ENCODE data around the gene TMEM87A.

DNA sequence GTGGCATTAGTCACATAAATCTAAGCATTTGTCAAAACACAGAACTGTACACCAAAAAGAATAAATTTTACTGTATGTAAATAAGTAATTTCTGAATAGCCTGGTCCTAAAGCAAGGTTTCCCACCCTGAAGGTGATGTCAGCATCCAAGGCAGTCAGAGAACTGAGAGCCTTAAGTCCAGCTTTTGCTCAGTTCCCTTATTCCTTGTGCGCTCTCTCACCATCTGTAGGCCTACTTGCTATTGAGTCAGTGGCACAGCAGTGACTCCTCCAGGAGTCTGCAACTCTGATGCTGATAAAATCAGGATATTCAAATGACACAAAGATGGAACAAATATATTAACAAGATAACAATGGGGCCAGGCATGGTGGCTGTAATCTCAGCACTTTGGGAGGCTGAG is 87.4 kb downstream of the TMEM87A start:
- TF ChIP-seq, protein P1, sequence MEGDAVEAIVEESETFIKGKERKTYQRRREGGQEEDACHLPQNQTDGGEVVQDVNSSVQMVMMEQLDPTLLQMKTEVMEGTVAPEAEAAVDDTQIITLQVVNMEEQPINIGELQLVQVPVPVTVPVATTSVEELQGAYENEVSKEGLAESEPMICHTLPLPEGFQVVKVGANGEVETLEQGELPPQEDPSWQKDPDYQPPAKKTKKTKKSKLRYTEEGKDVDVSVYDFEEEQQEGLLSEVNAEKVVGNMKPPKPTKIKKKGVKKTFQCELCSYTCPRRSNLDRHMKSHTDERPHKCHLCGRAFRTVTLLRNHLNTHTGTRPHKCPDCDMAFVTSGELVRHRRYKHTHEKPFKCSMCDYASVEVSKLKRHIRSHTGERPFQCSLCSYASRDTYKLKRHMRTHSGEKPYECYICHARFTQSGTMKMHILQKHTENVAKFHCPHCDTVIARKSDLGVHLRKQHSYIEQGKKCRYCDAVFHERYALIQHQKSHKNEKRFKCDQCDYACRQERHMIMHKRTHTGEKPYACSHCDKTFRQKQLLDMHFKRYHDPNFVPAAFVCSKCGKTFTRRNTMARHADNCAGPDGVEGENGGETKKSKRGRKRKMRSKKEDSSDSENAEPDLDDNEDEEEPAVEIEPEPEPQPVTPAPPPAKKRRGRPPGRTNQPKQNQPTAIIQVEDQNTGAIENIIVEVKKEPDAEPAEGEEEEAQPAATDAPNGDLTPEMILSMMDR (IDR thresholded peaks at IDR 0.05): no peak
- no peak for TF ChIP-seq POLR2A (IDR thresholded peaks at IDR 0.05)
- TF ChIP-seq EP300 (IDR thresholded peaks at IDR 0.05): no peak

All from ovary (tissue), 3 donors.